Heart left ventricle (tissue), 16 donors: ENCODE measurements around the gene ESR2. TPM values are rescaled to one million over a fixed set of nuclear protein-coding genes. Genes with fewer than 3 reads are reported as not detected.

Experiments used
- ATAC-seq, 4 donors: fragments of 200-7000 bp; cut with Tn5 transposase; one replicate each; pipeline ENCODE4 v1.9.1; 2020 to 2022; ENCODE audit warnings: moderate library complexity in 4 of 4, mild to moderate bottlenecking in 3 of 4, moderate number of reproducible peaks in 1 of 4
- DNase-seq, 5 donors: peaks; one replicate each; pipeline ENCODE4 v3.0.0-alpha.2; 2020
- H3K27ac ChIP-seq, 12 donors: fragments of 200-600 bp; sonication (generic) in 4 of 12; one replicate each; pipeline versions ENCODE4 v1.5.0 to v1.8.0; 2016 to 2022; ENCODE audit warnings: mild to moderate bottlenecking in 2 of 12
- H3K27me3 ChIP-seq, 9 donors: fragments of 200-600 bp; sonication (generic) in 2 of 9; one replicate each; pipeline versions ENCODE4 v1.5.1 to v1.8.0; 2016 to 2022; ENCODE audit warnings: mild to moderate bottlenecking in 3 of 9
- H3K36me3 ChIP-seq, 9 donors: fragments of 200-600 bp; sonication (generic) in 2 of 9; one replicate each; pipeline versions ENCODE4 v1.5.0 to v1.8.0; 2018 to 2022; ENCODE audit warnings: mild to moderate bottlenecking in 2 of 9
- H3K4me1 ChIP-seq, 12 donors: fragments of 200-600 bp; sonication (generic) in 4 of 12; one replicate each; pipeline versions ENCODE4 v1.5.0 to v1.8.0; 2016 to 2022; ENCODE audit warnings: mild to moderate bottlenecking in 3 of 12
- H3K4me3 ChIP-seq, 12 donors: fragments of 200-600 bp; sonication (generic) in 4 of 12; one replicate each; pipeline versions ENCODE4 v1.5.0 to v1.8.0; 2017 to 2022; ENCODE audit warnings: mild to moderate bottlenecking in 9 of 12, moderate library complexity in 4 of 12
- H3K9me3 ChIP-seq, 12 donors: fragments of 200-600 bp; sonication (generic) in 4 of 12; one replicate each; pipeline versions ENCODE4 v1.5.0 to v1.8.0; 2016 to 2022; ENCODE audit warnings: mild to moderate bottlenecking in 1 of 12
- POLR2A ChIP-seq, 2 donors: fragments of 450-650 bp; IDR thresholded peaks; one replicate each; pipeline ENCODE4 v1.6.1; 2017; ENCODE audit warnings: antibody characterized with exemption in 2 of 2, mild to moderate bottlenecking in 2 of 2, moderate library complexity in 2 of 2
- WGBS, 4 donors: extraction: QIAGEN DNeasy Blood & Tissue Kit in 2 of 4; methylation state at CpG; one replicate each; pipeline versions ENCODE4 v1.1.5 to v1.1.7; 2013 to 2018; 5-methylcytosine and 5-hydroxymethylcytosine counted together
- intact Hi-C, 10 donors: fragments of 100-400 bp; cut with DNase I; formaldehyde crosslinking; loops; one replicate each; pipeline versions ENCODE4 v1.11.1 to v1.14.2; 2022
- polyA plus RNA-seq, 2 donors: library from polyadenylated mRNA; stranded (reverse); fragments of 200-250 nt; gene quantifications; one replicate each; pipeline ENCODE4 v1.2.3, GENCODE V29; 2013
- total RNA-seq, 9 donors: library from RNA; depleted of rRNA in 2 of 9; stranded (reverse); fragments of >200 nt in 2 of 9; fragmentation: NEBNext Ultra II Directional in 3 of 9; extraction: Animal tissue kit (Norgen Biotek cat#: 25700) in 3 of 9; gene quantifications; one replicate each; pipeline versions ENCODE4 v1.1.0 to v1.2.4, GENCODE V29; 2016 to 2023
- TF ChIP-seq, protein P1 (sequence below), 12 donors: fragments of 200-600 bp; sonication (generic) in 4 of 12; IDR thresholded peaks; one replicate each; pipeline versions ENCODE4 v1.5.0 to v1.8.0; 2018 to 2022; ENCODE audit warnings: antibody characterized with exemption in 12 of 12, mild to moderate bottlenecking in 5 of 12
- donor health status: ischemic (EF 13 %, LVEDD 7.1; RV severe dilation, severe dysfunction).
- donor health status: healthy with polysubstance abuse.
- donor health status: DM: no; HTN: yes; CAD: no.
- donor health status: DM: no; HTN: no; CAD: no.
- donor health status: ischemic (EF 25% LVEDD 6.9; RV normal size, moderate dysfunction).
- donor health status: ischemic (EF 25% LVEDD 5.7; RV mildly dilated, moderate dysfunction).
- donor health status: healthy.
- donor health status: DM: yes; HTN: yes; CAD: no.
- donor health status: ischemic (EF 35%, LVEDD 5.7; RV mildly dilated, moderate dysfunction).
- donor health status: nonischemic (EF 11% LVEDD 7.7; RV severe dilation, severe dysfunction).
- donor health status: DM: yes; HTN: yes; CAD: no.
- donor health status: PGD.
- donor health status: ischemic (EF 29% LVEDD 5.4; RV normal size, mild dysfunction).
- donor health status: nonischemic (EF 23%, LVEDD 6.1; RV moderate dilation, normal function).

Gene ESR2
- total and polyA plus RNA-seq, 11 donors: 0.15 to 1.7 (median 0.61) TPM

DNA sequence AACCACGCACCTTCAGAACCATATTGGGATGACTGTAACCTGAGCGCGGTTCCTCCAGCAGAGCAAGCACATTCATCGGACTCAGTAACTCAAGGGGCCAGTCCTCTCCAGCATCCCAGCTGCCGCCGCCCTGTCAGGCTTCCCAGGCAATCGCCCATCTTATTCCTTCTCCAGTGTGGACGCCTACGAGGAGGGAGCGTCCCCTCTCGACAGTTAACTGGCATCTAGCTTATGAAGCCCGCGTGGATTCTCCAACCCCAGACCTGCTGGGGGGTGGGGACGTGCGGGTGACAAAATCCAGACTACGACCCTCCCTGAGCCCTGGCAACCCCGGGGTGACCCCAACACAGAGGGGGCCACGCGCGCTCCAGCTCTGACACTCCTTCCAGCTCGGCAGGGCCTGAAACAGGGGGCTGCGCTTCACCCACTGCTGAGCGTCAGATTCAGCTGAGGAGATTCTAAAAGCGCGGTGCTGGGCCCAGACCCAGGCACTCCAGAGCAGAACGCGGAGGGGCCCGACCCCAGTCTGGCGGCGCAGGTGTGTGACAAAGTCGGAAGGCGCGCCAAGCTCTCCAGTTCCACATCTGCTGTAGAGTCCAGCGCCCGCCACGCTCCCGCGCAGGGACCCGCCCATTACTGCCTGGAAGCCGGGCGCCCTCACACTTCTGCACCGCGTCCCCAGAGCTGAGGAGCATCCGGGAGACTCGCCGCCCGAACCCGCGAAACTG lies 43.9 kb upstream of the ESR2 start:
- intact Hi-C loops: loop anchor here in 2 of 10 donors (2.0 to 5.0 kb wide), 3 partner anchors 49 to 139 kb away; partner anchors contain the start of gene MTHFD1 (in 1 of the 2)
- H3K4me1 ChIP-seq: peaks cover 0 to 17% (median 7%) of the 10 kb centered on the region in 12 donors
- peak overlapping the region in 11 of 12 donors; percentile 68 to 89 (median 80) for H3K27ac ChIP-seq
- 0 to 2% (median 1%) methylated on average over 35 to 49 of the region's 49 CpGs for WGBS, 4 donors
- ATAC-seq (peak; percentile 46 to 76 (median 66)), DNase-seq (peak in 4 of 5 donors; percentile 19 to 56 (median 38))
- no peaks in the 10 kb centered on the region for H3K27me3 ChIP-seq
- TF ChIP-seq, protein P1, sequence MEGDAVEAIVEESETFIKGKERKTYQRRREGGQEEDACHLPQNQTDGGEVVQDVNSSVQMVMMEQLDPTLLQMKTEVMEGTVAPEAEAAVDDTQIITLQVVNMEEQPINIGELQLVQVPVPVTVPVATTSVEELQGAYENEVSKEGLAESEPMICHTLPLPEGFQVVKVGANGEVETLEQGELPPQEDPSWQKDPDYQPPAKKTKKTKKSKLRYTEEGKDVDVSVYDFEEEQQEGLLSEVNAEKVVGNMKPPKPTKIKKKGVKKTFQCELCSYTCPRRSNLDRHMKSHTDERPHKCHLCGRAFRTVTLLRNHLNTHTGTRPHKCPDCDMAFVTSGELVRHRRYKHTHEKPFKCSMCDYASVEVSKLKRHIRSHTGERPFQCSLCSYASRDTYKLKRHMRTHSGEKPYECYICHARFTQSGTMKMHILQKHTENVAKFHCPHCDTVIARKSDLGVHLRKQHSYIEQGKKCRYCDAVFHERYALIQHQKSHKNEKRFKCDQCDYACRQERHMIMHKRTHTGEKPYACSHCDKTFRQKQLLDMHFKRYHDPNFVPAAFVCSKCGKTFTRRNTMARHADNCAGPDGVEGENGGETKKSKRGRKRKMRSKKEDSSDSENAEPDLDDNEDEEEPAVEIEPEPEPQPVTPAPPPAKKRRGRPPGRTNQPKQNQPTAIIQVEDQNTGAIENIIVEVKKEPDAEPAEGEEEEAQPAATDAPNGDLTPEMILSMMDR (IDR thresholded peaks at IDR 0.05): peak in 2 of 12 donors; percentile 11 to 28
- TF ChIP-seq POLR2A (IDR thresholded peaks at IDR 0.05): no peak
- H3K36me3 ChIP-seq: no peaks in the 10 kb centered on the region
- H3K4me3 ChIP-seq: peak overlapping the region; percentile 49 to 98 (median 81)
- peaks cover 0 to 17% (median 11%) of the 10 kb centered on the region in 12 donors for H3K9me3 ChIP-seq

DNA sequence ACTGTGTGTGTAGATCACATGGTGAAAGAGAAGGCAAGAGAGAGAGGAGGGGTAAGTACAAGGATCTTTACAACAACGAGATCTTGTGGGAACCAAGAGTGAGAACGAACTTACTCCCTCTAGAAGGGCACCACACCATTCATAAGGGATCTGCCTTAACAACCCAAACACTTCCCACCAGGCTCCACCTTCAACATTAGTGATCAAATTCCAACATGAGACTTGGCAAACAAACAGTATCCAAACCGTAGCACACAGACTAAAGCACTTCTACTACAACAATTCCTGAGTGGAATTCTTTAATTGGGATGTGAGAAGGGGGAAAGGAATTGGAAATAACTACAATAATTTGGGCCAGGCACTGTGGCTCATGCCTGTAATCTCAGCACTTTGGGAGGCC lies 35.0 kb upstream of the ESR2 start:
- H3K4me3 ChIP-seq: no peak overlapping the region
- 77 to 85% (median 79%) methylated on average over 3 of the region's 3 CpGs for WGBS, 4 donors
- no peak for ATAC-seq

DNA sequence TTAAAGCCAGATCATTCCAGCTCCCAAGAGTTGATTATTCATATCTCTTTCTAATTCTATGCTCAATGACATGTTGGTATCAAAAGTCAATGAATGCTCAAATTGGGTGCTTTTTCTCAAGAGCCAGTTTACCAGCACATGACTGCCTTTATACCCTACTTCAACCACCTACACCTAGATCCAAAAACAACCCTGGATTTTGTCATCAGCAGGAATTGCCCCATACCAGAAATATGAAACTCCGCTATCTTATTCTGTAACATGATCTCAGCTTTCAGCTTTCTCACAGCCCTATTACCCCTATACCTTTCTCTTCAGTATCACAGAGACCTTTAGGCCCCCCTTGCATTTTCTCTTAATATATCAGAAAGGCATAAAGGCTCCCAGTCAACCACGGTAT lies 32.3 kb upstream of the ESR2 start:
- Histone ChIP-seq H3K4me3 (no peak overlapping the region), H3K27me3 (no peaks in the 10 kb centered on the region), H3K9me3 (no peaks in the 10 kb centered on the region), H3K4me1 (no peaks in the 10 kb centered on the region), H3K36me3 (no peaks in the 10 kb centered on the region), H3K27ac (no peak overlapping the region)
- ATAC-seq (no peak), DNase-seq (no peak)
- 81 to 92% (median 87%) methylated on average over 2 of the region's 2 CpGs for WGBS, 4 donors
- no peak for TF ChIP-seq POLR2A (IDR thresholded peaks at IDR 0.05)
- TF ChIP-seq, protein P1 (IDR thresholded peaks at IDR 0.05): no peak
- intact Hi-C loops: no loop called here

More for the DNA sequence above, 35.0 kb upstream of the ESR2 start:
- Histone ChIP-seq H3K27ac (no peak overlapping the region), H3K9me3 (no peaks in the 10 kb centered on the region), H3K36me3 (no peaks in the 10 kb centered on the region), H3K4me1 (no peaks in the 10 kb centered on the region), H3K27me3 (no peaks in the 10 kb centered on the region)
- TF ChIP-seq, protein P1 (IDR thresholded peaks at IDR 0.05): no peak
- TF ChIP-seq POLR2A (IDR thresholded peaks at IDR 0.05): no peak
- intact Hi-C loops: no loop called here
- no peak for DNase-seq

DNA sequence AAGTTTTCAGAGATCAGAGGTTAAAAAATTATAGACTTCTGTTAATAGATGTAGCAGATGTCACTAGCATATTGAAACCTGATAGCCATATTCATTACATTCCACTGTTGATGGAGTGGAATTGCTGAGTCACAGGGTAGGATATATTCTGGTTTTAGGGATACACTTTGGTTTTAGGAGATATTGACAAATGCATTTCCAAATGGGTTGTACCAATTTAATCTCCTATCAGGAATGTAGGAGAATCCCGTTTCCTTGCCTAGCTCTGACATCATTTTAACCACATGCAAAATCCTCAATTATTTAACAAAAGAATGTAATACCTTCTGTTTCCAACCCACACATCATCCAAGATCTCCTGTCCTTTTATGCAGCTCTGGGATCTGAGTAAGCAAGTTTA lies 30.7 kb upstream of the ESR2 start:
- 41 to 74% (median 64%) methylated on average over 1 of the region's 1 CpG for WGBS, 4 donors
- ATAC-seq: no peak
- intact Hi-C loops: no loop called here
- no peak overlapping the region for H3K27ac ChIP-seq
- no peaks in the 10 kb centered on the region for H3K4me1 ChIP-seq
- no peaks in the 10 kb centered on the region for H3K9me3 ChIP-seq
- TF ChIP-seq POLR2A (IDR thresholded peaks at IDR 0.05): no peak
- TF ChIP-seq, protein P1 (IDR thresholded peaks at IDR 0.05): no peak
- no peaks in the 10 kb centered on the region for H3K36me3 ChIP-seq
- no peak overlapping the region for H3K4me3 ChIP-seq
- H3K27me3 ChIP-seq: no peaks in the 10 kb centered on the region
- no peak for DNase-seq
